NOMO-1 (cell line): Measurements from ENCODE around the gene VANGL2.

Experiments
- DNase-seq, 2 experiments: peaks; one replicate each; lab custom pipeline; 2025; ENCODE audit not compliant: unreplicated experiment in 2 of 2; lab: John Stamatoyannopoulos, UW

VANGL2 gene

DNA sequence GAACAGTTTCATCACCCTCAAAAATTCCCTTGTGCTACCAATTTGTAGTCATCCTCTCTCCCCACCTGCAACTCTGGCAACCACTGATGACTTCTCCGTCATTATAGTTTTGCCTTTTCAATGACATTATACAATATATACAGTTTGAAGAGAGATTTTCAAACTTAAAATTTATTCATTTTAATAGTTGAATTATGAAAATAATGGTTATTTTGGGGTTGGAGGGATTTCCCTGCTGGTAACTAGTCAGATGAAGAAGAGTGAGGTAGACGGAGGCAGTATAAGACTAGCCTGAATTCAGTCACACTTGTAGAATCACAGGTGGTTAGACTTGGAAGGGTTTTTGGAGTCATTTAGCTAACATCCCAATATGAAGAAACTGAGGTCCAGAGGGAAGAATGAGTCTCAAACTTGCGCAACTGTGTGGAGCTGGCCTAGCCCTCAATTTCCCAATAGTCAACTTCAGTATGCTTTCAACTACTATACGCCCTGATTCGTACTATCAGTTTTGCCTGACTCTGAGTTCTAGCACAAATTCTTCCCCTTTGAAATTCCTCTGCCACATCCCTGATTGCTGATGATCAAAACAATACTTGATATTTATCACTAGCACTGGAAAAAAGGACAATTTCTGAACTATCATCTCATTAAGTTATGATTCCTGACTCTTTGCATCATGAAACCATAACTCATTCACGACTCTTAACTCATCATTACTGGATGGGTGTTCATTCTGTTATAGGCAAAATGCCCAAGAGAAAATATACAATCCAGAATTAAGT is 54.2 kb downstream of the VANGL2 start:
- no peak for DNase-seq

DNA sequence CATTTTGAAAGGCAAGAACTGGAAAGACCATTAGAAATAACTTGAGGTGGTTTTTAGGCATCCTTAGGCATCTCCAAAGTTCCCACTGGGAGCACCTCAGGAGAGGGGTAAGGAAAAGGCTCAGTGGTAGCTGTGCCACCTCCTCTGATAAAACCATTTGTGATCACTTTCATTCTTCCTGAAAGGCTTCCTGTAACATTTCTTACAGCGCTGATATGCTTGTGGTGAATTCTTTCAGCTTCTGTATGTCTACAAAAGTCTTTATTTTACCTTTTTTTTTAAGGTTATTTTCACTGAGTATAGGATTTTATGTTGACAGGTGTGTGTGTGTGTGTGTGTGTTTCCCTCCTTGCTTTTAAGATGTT is 54.8 kb downstream of the VANGL2 start:
- no peak for DNase-seq

DNA sequence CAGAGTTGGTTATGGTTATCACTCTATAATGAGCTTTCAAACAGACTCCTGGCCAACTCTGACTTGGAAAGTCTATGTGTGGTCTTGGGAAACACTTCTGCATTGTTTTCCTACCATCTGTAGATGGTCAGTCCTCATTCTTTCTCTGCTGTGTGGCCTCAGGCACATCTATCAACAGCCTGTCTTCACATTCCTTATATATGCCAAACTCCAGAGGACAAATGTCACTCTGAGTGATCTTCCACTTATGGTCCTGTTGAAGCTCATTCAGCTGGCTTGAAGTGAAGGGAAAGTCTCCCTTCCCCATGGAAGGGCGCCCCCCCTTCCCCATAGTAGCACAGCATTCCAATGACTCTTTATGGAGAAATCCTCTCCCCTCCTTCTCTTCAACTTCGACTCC is 58.7 kb downstream of the VANGL2 start:
- DNase-seq: no peak

- no peak for DNase-seq
Measured at GRCh38 chr1:160459687-160460086, 59.3 kb downstream of the VANGL2 start.

DNA sequence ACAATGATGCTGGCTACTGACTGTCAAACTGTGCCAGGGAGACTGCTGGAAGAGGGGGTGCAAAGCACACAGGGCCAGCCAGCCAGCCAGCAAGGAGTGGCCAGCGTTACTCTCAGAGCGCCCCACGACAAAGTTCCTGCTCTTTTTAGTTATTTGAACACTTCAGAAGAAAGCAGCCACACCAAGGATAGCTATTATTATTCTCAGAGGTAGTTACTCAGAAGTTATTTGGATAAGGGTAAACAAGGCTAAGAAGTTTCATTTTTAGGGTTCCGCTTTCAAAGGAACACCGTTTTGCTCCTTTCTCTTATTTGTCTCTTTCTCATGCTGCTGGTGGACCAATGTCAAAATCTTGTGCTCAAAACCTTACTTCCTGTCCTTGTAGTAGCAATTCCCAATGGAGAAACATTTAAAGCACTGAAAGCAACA is 59.9 kb downstream of the VANGL2 start:
- DNase-seq: no peak

DNA sequence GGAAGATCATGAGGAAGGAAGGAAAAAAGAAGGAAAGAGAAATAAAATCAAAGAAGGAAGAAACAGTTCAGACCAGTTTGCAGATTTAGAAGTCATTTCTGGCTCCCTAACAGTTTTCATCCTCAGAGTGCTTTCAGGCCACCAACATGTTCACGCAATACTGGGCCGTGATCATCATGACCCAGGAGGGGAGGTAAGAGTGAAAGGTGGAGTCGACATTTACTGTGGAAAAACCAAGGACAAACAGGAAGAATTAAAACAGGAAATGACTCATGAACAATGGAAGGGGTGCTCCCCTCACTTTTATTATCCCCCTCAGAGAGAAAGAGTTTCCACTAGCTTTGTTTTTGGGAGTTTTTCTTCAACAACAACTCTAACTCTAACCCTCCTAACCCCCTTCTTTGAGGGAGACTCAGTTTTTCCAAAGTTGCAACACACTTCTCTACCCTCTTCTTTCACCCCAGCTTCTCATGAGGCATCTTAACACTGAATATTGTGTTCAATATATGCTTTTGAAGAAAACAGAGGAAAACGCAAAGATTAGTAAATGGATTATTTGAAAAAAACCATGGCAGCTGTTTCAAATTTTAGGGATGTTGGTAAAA is 60.4 kb downstream of the VANGL2 start:
- no peak for DNase-seq

DNA sequence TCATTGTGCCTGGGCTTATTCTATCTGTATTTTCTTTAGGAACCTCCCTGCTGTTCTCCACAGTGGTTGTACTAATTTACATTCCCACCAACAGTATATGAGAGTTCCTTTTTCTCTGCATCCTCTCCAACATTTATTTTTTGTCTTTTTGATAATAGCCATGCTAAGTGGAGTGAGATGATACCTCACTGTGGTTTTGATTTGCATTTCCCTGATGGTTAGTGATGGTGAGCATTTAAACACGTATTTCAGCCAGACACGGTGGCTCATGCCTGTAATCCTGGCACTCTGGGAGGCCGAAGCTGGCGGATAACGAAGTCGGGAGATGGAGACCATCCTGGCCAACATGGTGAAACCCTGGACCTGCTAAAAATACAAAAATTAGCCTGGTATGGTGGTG is 64.8 kb downstream of the VANGL2 start:
- DNase-seq: no peak

DNA sequence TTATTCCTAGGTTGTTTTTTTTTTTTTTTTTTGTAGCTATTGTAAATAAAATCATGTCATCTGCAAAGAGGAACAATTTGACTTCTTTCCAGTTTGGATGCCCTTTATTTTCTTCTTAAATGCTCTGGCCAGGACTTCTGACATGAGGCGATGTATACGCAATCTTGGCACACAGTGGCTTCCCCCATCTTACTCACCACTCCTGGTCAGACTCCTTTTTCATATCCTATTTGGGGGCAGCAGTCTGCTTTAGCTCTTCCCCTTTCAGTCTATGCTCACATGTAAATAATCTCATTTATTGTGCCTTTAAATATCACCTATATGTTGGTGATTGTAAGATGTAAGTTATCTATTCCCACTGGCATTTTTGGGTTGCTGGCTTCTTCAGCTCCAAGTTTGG is 66.6 kb downstream of the VANGL2 start:
- no peak for DNase-seq

DNA sequence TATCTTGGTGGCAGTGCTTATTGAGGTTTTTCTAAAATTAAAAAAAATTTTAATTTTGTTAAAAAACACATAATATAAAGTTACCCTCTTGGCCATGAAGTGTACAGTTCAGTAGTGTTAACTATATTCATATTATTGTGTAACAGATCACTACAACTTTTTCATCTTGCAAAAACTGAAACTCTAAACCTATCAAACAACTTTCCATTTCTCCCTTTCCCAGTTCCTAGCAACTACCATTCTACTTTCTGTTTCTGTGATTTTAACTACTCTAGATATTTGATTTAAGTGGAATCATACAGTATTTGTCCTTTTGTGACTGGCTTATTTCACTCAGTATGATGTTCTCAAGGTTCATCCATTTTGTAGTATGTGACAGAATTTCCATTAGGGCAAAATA is 67.2 kb downstream of the VANGL2 start:
- DNase-seq: no peak

GRCh38 chr1:160471253-160471652 is 70.9 kb downstream of the VANGL2 start:
- DNase-seq: no peak

GRCh38 chr1:160472112-160472511 is 71.7 kb downstream of the VANGL2 start:
- DNase-seq: no peak

GRCh38 chr1:160474392-160475242 is 74.3 kb downstream of the VANGL2 start:
- DNase-seq: no peak
